GM18861 (cell line): ENCODE measurements around the gene RTL9.
A peak's percentile ranks its signal among the peaks of the same experiment; 100 is the strongest.

ENCODE experiments used
- ATAC-seq: cut with Tn5 transposase; IDR thresholded peaks from one replicate; pipeline ENCODE4 v1.9.1; 2021; ENCODE audit not compliant: unreplicated experiment

Gene RTL9

DNA sequence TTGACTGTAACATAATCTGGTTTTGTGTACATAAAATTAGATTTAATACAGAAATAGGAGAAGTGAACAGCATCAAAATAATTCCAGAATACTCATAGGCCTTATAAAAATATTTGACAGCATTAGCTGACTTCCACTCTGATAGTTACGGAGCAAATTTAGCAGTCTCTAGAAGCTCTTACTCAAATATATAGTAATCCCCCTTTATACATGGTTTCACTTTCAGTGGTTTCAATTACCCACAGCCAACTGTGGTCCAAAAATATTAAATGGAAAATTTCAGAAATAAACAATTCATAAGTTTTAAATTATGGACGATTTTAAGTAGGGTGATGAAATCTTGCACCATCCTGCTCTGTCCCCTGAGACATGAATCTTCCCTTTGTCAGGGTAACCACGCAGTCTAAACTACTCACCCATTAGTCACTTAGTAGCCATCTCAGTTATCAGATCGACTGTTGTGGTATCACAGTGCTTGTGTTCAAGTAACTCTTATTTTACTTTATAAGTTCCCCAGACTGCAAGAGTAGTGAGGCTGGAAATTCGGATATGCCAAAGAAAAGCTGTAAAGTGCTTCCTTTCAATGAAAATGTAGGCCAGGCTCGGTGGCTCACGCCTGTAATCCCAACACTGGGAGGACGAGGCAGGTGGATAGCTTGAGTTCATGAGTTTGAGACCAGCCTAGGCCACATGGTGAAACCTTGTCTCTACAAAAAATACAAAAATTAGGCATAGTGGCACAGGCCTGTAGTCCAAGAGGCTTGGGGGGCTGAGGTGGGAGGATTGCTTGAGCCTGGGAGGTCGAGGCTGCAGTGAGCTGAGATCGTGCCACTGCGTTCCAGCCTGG, 17.2 kb upstream of the RTL9 start:
- ATAC-seq: peak; percentile 97

GRCh38 chrX:110346681-110347080, 12.0 kb upstream of the RTL9 start:
- no peak for ATAC-seq

GRCh38 chrX:110359273-110359672, 625 bp downstream of the RTL9 start:
- no peak for ATAC-seq

- no peak for ATAC-seq
Observed at GRCh38 chrX:110363244-110363643, 4.6 kb downstream of the RTL9 start.

DNA sequence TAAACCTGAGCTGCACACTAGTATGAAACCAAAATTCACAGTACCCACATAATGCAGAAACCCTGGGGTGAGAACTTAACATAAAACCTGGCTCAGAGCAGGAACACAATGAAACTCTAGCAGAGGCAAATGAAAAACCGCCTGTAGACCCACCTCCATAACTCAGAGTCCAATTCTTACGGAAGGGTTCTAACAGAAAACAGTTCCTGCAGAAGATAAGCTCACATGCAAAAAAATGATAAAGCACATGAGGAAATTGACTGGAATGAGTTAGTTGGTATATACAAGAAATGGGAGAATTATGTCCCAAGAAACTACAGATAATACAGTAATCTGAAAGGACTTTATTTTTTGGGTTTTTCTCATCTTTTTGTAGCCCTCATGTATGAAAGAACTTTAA, 14.7 kb downstream of the RTL9 start:
- ATAC-seq: no peak

GRCh38 chrX:110374559-110374958, 15.9 kb downstream of the RTL9 start:
- no peak for ATAC-seq

- ATAC-seq: no peak
Observed at GRCh38 chrX:110381216-110381615, 22.6 kb downstream of the RTL9 start.

DNA sequence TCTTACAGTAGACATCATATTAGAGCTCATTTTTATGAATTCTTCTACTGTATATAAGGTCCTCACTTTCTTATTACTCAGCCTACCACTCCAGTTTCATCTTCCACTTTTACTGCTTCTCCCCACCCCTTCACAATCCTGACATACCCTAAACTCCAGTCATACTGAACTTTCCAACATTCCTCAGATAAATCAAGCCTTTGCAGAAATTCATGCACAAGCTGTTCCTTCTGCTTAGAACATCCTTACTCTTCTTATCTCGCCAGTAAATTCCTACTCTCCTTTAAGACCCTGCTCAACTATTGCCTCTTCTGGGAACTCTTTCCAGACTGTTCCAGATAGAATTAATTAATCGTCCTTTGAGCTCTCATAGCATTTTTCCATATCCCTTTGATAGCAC, 24.8 kb downstream of the RTL9 start:
- ATAC-seq: no peak

- ATAC-seq: no peak
Observed at GRCh38 chrX:110384490-110384889, 25.8 kb downstream of the RTL9 start.

DNA sequence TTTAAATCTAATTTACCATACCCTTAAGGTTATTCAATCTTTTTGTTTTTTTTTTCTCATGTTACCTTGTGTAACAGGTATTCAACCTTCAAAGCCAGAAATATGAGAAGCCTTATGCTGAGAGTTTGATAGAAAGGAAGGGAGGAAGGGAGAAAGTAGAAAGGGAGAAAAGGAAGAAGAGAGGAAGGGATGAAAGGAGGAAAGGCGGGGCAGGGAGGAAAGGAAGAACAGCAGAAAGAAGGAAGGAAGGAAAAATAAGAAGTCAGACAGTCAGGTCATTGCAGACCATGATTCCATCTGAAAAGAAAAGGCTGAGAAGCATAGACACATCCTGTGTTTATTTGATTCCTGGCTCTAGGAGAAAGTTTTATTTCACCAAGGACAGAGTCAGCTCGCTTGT, 30.9 kb downstream of the RTL9 start:
- ATAC-seq: no peak

GRCh38 chrX:110391086-110391485, 32.4 kb downstream of the RTL9 start:
- no peak for ATAC-seq

DNA sequence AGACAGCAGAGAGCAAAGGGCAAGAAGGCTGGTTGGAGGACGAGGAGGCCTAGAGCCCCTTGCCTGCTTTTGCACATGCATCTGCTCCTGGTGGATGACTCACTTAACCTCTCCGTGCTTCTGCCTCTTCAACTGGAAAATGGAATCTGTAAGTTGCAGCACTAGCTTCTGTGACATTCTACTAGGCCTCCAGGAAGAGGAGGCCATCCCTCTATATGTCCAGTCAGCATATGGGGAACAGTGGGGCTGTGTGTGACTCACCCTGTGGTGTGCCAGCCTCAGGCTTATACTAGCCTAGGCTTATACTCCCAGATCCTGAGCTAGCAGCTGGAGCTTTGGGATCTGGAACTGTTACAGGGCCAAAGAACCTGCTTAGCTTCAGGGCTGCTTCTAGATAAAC, 36.0 kb downstream of the RTL9 start:
- ATAC-seq: no peak

DNA sequence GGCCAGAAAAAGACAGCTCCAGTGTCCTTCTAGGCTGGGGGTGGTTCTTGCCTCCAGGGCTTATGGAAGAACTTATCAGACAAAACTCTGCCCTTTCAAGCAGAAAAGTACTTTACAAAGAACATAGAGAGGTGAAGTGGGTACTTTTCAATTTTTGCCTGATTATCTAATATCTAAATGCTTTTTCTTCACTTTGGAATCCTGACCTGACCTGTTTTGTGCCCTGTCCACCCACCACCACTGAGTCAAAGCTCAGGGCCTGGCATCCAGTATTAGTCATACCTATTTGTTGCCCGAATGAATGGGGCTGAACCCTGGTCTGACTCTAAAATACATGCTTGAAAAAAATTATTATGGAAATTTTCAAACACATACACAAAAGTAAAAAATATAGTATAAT, 37.2 kb downstream of the RTL9 start:
- no peak for ATAC-seq

GRCh38 chrX:110396735-110397134, 38.1 kb downstream of the RTL9 start:
- no peak for ATAC-seq

- ATAC-seq: no peak
Observed at GRCh38 chrX:110397339-110397738, 38.7 kb downstream of the RTL9 start.

GRCh38 chrX:110397904-110398303, 39.3 kb downstream of the RTL9 start:
- ATAC-seq: no peak

- ATAC-seq: no peak
Observed at GRCh38 chrX:110399497-110399896, 40.8 kb downstream of the RTL9 start.

DNA sequence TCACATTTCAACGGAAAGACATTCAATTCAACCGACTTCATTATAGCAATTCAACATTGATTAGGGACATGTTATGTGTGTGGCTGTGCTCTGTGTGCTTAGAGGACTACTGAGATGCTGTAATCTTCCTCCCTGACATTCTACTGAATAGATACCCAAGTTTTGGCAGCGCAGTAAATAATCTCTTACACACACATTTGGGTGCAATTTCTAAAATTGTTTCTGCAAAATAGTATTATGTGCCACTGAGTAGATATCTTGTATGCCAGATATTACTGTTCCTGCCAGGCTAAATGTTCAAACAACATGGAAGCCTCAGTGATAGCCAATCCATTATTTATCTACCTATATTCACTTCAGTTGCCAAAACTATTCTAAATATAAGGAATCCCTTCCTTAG, 41.3 kb downstream of the RTL9 start:
- no peak for ATAC-seq

- ATAC-seq: no peak
Observed at GRCh38 chrX:110401135-110401534, 42.5 kb downstream of the RTL9 start.

DNA sequence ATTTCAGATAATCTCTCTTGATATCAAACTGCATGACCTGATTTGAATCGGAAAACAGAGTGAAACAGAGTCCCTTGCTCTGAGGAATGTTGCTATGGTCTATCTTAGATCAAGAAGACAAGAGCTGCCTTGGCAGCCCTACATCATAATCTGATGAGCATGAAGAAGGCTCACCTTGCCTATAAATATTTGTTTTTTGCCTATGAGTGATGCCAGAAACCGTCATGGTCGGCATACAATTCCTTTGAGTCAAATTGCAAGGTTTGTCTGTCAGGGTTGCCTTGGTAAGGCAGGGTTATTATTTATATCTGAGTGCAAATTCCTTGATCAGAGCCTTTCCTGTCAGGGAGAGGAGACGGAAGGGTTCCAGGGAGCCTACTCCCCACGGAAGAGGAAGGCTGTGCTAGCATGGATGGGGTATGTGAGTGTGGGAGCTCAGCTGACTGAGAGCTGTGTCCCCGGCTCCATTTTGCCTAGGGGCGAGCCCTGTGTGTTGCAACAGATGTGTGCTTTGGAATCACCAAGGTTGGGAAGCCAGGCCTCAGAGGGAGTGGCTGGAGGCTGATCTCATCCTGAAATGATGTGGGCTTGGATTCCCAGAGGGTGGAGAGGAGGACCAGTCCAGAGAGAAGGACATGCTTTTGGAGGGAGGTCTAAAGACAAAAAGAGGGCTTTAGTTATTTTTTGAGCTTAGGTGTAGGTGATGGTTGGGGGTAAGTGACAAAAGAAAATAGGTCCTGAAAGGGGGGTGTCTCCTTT, 43.6 kb downstream of the RTL9 start:
- ATAC-seq: no peak

GRCh38 chrX:110402850-110403221, 44.2 kb downstream of the RTL9 start:
- no peak for ATAC-seq

DNA sequence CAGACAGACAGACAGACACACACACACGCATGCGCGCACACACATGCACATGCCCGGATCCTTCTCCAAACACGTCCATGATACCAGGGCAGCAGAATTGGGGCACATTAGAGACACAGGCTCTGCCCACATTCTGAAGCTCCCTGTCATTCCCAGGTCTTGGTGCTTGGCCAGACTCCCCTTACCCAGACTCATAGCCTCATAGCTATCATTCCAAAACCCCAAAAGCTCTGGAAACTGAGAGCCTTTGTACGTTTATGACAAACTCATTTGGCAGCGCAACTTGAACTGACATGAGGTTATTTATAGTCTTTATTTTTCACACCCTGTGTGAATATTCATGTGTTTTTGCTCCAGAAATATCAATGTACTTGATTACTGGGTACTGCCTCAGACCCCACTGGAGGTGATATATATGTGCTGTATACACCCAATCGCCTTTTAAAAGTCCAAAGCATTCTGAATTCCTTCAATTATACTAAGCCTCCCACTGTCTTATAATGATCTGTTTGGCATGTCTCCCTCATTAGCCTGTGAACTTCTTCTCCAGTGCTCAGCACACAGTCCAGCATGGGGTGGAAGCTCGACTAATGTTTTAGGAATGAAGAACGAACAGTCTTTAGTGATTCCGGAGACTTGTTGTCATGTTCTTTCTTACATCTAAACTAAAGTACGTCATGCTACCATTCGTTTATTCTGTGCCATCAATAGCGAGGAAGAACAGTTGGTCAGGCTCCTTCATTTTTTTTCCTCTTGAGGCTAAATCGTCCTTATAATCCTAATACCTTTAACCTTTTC, 45.0 kb downstream of the RTL9 start:
- no peak for ATAC-seq
